ENCODE measurements around the gene ACCS.

GRCh38 chr11:44085330-44085729 lies 19.3 kb downstream of the ACCS start:
- TF ChIP-seq POLR2A (IDR thresholded peaks at IDR 0.05) (no peak), CTCF (IDR thresholded peaks at IDR 0.05 in 4 of 5, conservative IDR thresholded peaks at IDR 0.05 in 1 of 5) (no peak)
